Fibroblast of gingiva (primary cell): ENCODE data around the gene OSBPL1A.
"Not testable (repeated sequence)": the region's sequence is repeated elsewhere in the genome, so short reads cannot be mapped to it uniquely, and the experiment has no call there.

Experiments used
- DNase-seq: peaks from one replicate; pipeline ENCODE4 v3.0.0-alpha.2; 2011; ENCODE audit warnings: low read depth

The OSBPL1A gene

GRCh38 chr18:24185805-24186204 lies 211.8 kb downstream of the OSBPL1A start:
- no peak for DNase-seq

GRCh38 chr18:24181806-24182205 lies 215.8 kb downstream of the OSBPL1A start:
- no peak for DNase-seq

- no peak for DNase-seq
Measured at GRCh38 chr18:24180048-24180447, 217.6 kb downstream of the OSBPL1A start.

- no peak for DNase-seq
Measured at GRCh38 chr18:24177499-24178133, 220.0 kb downstream of the OSBPL1A start.

GRCh38 chr18:24176727-24177416 lies 220.8 kb downstream of the OSBPL1A start:
- peak; percentile 38 for DNase-seq

GRCh38 chr18:24173997-24174396 lies 223.6 kb downstream of the OSBPL1A start:
- no peak for DNase-seq

- no peak for DNase-seq
Measured at GRCh38 chr18:24170360-24170759, 227.3 kb downstream of the OSBPL1A start.

- DNase-seq: no peak
Measured at GRCh38 chr18:24168496-24168895, 229.1 kb downstream of the OSBPL1A start.

GRCh38 chr18:24161304-24161703 lies 236.3 kb downstream of the OSBPL1A start:
- no peak for DNase-seq

GRCh38 chr18:24160086-24160485 lies 237.5 kb downstream of the OSBPL1A start:
- DNase-seq: no peak

GRCh38 chr18:24157855-24158254 lies 239.8 kb downstream of the OSBPL1A start:
- DNase-seq: no peak

- no peak for DNase-seq
Measured at GRCh38 chr18:24153397-24153796, 244.2 kb downstream of the OSBPL1A start.

- not testable (repeated sequence) for DNase-seq
Measured at GRCh38 chr18:24149591-24149990, 248.0 kb downstream of the OSBPL1A start.

- DNase-seq: no peak
Measured at GRCh38 chr18:24142376-24142775, 255.2 kb downstream of the OSBPL1A start.

- DNase-seq: no peak
Measured at GRCh38 chr18:24140697-24141096, 256.9 kb downstream of the OSBPL1A start.

- DNase-seq: peak; percentile 89
Measured at GRCh38 chr18:24138789-24139616, 258.6 kb downstream of the OSBPL1A start, which contains the start of gene CABYR. Gene CABYR, plus strand, starts transcription at chr18:24139062. Its CDS starts 4,053 bp downstream, at chr18:24143115.

- no peak for DNase-seq
Measured at GRCh38 chr18:24138409-24138788, 259.2 kb downstream of the OSBPL1A start.

GRCh38 chr18:24136967-24137373 lies 260.7 kb downstream of the OSBPL1A start:
- peak; percentile 40 for DNase-seq

- no peak for DNase-seq
Measured at GRCh38 chr18:24130494-24130893, 267.1 kb downstream of the OSBPL1A start.

GRCh38 chr18:24128700-24129099 lies 268.9 kb downstream of the OSBPL1A start:
- no peak for DNase-seq

GRCh38 chr18:24127735-24128134 lies 269.9 kb downstream of the OSBPL1A start:
- no peak for DNase-seq

GRCh38 chr18:24126155-24126961 lies 271.3 kb downstream of the OSBPL1A start:
- peak; percentile 45 for DNase-seq
